ENCODE data around the gene AKR1D1.
A peak's percentile ranks its signal among the peaks of the same experiment; 100 is the strongest.

The AKR1D1 gene

GRCh38 chr7:138091032-138091431, 14.8 kb downstream of the AKR1D1 start:
- TF ChIP-seq MAX (IDR thresholded peaks at IDR 0.05) (no peak), NFIC (IDR thresholded peaks at IDR 0.05) (no peak), CREB1 (IDR thresholded peaks at IDR 0.05; ENCODE audit: low read depth) (no peak), FOXM1 (IDR thresholded peaks at IDR 0.05; ENCODE audit: borderline replicate concordance, low read depth) (no peak), EP300 (IDR thresholded peaks at IDR 0.05; ENCODE audit: borderline replicate concordance) (no peak), TAF1 (IDR thresholded peaks at IDR 0.05; ENCODE audit: low read depth) (no peak), USF1 (IDR thresholded peaks at IDR 0.05) (no peak), TCF12 (IDR thresholded peaks at IDR 0.05; ENCODE audit: low read depth) (no peak), CEBPB (IDR thresholded peaks at IDR 0.05) (no peak), EGR1 (IDR thresholded peaks at IDR 0.05) (no peak), RAD21 (IDR thresholded peaks at IDR 0.05; ENCODE audit: low read depth) (no peak), YY1 (IDR thresholded peaks at IDR 0.05; ENCODE audit: low read depth) (no peak), ZBTB7A (IDR thresholded peaks at IDR 0.05; ENCODE audit: low read depth) (no peak), REST (IDR thresholded peaks at IDR 0.05; ENCODE audit: low read depth) (no peak)

GRCh38 chr7:138092486-138093028, 16.3 kb downstream of the AKR1D1 start:
- TF ChIP-seq TCF12 (IDR thresholded peaks at IDR 0.05; ENCODE audit: low read depth): no peak
- TF ChIP-seq CEBPB (IDR thresholded peaks at IDR 0.05): no peak
- TF ChIP-seq RAD21 (IDR thresholded peaks at IDR 0.05; ENCODE audit: low read depth): no peak
- no peak for TF ChIP-seq TAF1 (IDR thresholded peaks at IDR 0.05; ENCODE audit: low read depth)
- TF ChIP-seq EP300 (IDR thresholded peaks at IDR 0.05; ENCODE audit: borderline replicate concordance): no peak

- no peak for TF ChIP-seq TCF12 (IDR thresholded peaks at IDR 0.05; ENCODE audit: low read depth)
- TF ChIP-seq REST (IDR thresholded peaks at IDR 0.05; ENCODE audit: low read depth): no peak
- TF ChIP-seq EP300 (IDR thresholded peaks at IDR 0.05; ENCODE audit: borderline replicate concordance): no peak
- no peak for TF ChIP-seq NFIC (IDR thresholded peaks at IDR 0.05)
- no peak for TF ChIP-seq CEBPB (IDR thresholded peaks at IDR 0.05)
- no peak for TF ChIP-seq EGR1 (IDR thresholded peaks at IDR 0.05)
- no peak for TF ChIP-seq MAX (IDR thresholded peaks at IDR 0.05)
- no peak for TF ChIP-seq USF1 (IDR thresholded peaks at IDR 0.05)
Measured at GRCh38 chr7:138095972-138096935, 20.0 kb downstream of the AKR1D1 start.

- TF ChIP-seq FOXM1 (IDR thresholded peaks at IDR 0.05; ENCODE audit: borderline replicate concordance, low read depth) (no peak), RAD21 (IDR thresholded peaks at IDR 0.05; ENCODE audit: low read depth) (peak; percentile 17)
Measured at GRCh38 chr7:138097064-138097741, 20.9 kb downstream of the AKR1D1 start.

- TF ChIP-seq TEAD4 (IDR thresholded peaks at IDR 0.05) (no peak), EP300 (IDR thresholded peaks at IDR 0.05; ENCODE audit: borderline replicate concordance) (no peak), NFIC (IDR thresholded peaks at IDR 0.05) (no peak), CEBPB (IDR thresholded peaks at IDR 0.05) (no peak), FOXM1 (IDR thresholded peaks at IDR 0.05; ENCODE audit: borderline replicate concordance, low read depth) (no peak), TAF1 (IDR thresholded peaks at IDR 0.05; ENCODE audit: low read depth) (no peak)
Measured at GRCh38 chr7:138099813-138100212, 23.6 kb downstream of the AKR1D1 start.

GRCh38 chr7:138105221-138105620, 29.0 kb downstream of the AKR1D1 start:
- no peak for TF ChIP-seq NFIC (IDR thresholded peaks at IDR 0.05)
- no peak for TF ChIP-seq EGR1 (IDR thresholded peaks at IDR 0.05)
- no peak for TF ChIP-seq TAF1 (IDR thresholded peaks at IDR 0.05; ENCODE audit: low read depth)
- TF ChIP-seq MAX (IDR thresholded peaks at IDR 0.05): no peak
- no peak for TF ChIP-seq REST (IDR thresholded peaks at IDR 0.05; ENCODE audit: low read depth)
- TF ChIP-seq USF1 (IDR thresholded peaks at IDR 0.05): no peak
- no peak for TF ChIP-seq TCF12 (IDR thresholded peaks at IDR 0.05; ENCODE audit: low read depth)
- TF ChIP-seq TEAD4 (IDR thresholded peaks at IDR 0.05): no peak
- no peak for TF ChIP-seq RAD21 (IDR thresholded peaks at IDR 0.05; ENCODE audit: low read depth)
- no peak for TF ChIP-seq FOXM1 (IDR thresholded peaks at IDR 0.05; ENCODE audit: borderline replicate concordance, low read depth)
- no peak for TF ChIP-seq YY1 (IDR thresholded peaks at IDR 0.05; ENCODE audit: low read depth)
